Ishikawa (cell line): Measurements from ENCODE around the gene HEATR9.

Source experiments
- CEBPB ChIP-seq: IDR thresholded peaks from 2 replicates; pipeline ENCODE4 v1.6.1; 2012
- CREB1 ChIP-seq: IDR thresholded peaks from 2 replicates; pipeline ENCODE4 v1.6.1; 2012; ENCODE audit warnings: low read depth
- EGR1 ChIP-seq: IDR thresholded peaks from 2 replicates; pipeline ENCODE4 v1.6.1; 2012
- EP300 ChIP-seq: IDR thresholded peaks from 2 replicates; pipeline ENCODE4 v1.6.1; 2012; ENCODE audit warnings: borderline replicate concordance
- FOXM1 ChIP-seq: IDR thresholded peaks from 2 replicates; pipeline ENCODE4 v1.6.1; 2012; ENCODE audit warnings: low read depth, borderline replicate concordance
- NFIC ChIP-seq: IDR thresholded peaks from 2 replicates; pipeline ENCODE4 v1.6.1; 2012
- RAD21 ChIP-seq: IDR thresholded peaks from 2 replicates; pipeline ENCODE4 v1.6.1; 2012; ENCODE audit warnings: low read depth
- TAF1 ChIP-seq: IDR thresholded peaks from 2 replicates; pipeline ENCODE4 v1.6.1; 2012; ENCODE audit warnings: low read depth, mild to moderate bottlenecking
- TCF12 ChIP-seq: IDR thresholded peaks from 2 replicates; pipeline ENCODE4 v1.6.1; 2012; ENCODE audit warnings: low read depth
- TEAD4 ChIP-seq: IDR thresholded peaks from 2 replicates; pipeline ENCODE4 v1.6.1; 2012
- USF1 ChIP-seq: IDR thresholded peaks from 2 replicates; pipeline ENCODE4 v1.6.1; 2012
- YY1 ChIP-seq: IDR thresholded peaks from 2 replicates; pipeline ENCODE4 v1.6.1; 2012; ENCODE audit warnings: low read depth
- ZBTB7A ChIP-seq: IDR thresholded peaks from 2 replicates; pipeline ENCODE4 v1.6.1; 2012; ENCODE audit warnings: low read depth
- TF ChIP-seq, protein P1 (sequence below): IDR thresholded peaks from 2 replicates; pipeline ENCODE4 v1.6.1; 2012; ENCODE audit warnings: low read depth, mild to moderate bottlenecking
- TF ChIP-seq, protein P2 (sequence below): IDR thresholded peaks from 2 replicates; pipeline ENCODE4 v1.6.1; 2012

The HEATR9 gene

DNA sequence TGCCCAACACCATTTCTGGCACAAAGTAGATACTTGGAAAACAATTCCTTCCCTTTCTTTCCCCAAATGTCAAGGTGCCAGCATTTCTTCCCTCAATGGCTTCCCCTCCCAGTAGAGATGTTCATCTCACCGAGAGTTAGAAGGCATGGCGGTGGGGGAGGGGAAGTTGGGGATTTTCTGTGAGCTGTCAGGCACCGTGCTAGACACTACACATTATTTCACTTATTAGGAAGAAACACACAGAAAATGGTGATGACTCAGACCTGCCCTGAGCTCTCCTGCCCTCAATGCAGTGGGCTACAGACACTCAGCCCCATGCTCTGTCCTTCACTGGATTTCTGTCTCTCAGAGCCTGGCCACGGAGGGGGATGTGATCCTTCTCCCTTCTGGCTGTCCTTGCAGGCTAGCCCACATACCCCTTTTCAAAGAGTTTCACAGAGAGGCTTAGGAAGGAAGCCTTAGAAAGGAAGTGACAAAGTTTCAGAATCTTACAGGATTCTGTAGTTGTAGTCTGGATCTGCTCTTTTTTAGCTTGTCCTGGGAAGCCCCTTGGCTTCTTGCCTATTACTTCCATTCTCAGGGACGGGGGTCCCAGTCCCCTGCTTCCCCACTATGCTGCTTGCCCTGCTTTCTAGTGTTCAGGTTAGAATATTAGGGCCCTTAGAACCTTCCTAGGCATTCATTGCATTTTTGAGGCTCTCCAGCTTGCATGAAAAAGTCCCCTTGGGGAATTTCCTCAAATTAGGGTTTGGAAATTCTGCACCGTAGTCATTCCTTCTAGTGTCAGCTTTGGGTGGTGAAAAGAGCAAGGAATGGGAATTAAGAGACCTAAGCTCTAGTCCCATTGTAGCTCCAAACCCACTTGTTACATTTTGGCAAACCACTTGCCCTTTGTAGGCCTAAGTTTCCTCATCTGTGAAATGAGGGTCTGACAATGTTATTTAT is 23.7 kb upstream of the HEATR9 start:
- TF ChIP-seq CEBPB (no peak), YY1 (no peak), TAF1 (no peak), TEAD4 (no peak), USF1 (no peak), EP300 (no peak), CREB1 (no peak)
- TF ChIP-seq, protein P1, sequence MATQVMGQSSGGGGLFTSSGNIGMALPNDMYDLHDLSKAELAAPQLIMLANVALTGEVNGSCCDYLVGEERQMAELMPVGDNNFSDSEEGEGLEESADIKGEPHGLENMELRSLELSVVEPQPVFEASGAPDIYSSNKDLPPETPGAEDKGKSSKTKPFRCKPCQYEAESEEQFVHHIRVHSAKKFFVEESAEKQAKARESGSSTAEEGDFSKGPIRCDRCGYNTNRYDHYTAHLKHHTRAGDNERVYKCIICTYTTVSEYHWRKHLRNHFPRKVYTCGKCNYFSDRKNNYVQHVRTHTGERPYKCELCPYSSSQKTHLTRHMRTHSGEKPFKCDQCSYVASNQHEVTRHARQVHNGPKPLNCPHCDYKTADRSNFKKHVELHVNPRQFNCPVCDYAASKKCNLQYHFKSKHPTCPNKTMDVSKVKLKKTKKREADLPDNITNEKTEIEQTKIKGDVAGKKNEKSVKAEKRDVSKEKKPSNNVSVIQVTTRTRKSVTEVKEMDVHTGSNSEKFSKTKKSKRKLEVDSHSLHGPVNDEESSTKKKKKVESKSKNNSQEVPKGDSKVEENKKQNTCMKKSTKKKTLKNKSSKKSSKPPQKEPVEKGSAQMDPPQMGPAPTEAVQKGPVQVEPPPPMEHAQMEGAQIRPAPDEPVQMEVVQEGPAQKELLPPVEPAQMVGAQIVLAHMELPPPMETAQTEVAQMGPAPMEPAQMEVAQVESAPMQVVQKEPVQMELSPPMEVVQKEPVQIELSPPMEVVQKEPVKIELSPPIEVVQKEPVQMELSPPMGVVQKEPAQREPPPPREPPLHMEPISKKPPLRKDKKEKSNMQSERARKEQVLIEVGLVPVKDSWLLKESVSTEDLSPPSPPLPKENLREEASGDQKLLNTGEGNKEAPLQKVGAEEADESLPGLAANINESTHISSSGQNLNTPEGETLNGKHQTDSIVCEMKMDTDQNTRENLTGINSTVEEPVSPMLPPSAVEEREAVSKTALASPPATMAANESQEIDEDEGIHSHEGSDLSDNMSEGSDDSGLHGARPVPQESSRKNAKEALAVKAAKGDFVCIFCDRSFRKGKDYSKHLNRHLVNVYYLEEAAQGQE = no peak
- TF ChIP-seq, protein P2, sequence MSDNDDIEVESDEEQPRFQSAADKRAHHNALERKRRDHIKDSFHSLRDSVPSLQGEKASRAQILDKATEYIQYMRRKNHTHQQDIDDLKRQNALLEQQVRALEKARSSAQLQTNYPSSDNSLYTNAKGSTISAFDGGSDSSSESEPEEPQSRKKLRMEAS = no peak

DNA sequence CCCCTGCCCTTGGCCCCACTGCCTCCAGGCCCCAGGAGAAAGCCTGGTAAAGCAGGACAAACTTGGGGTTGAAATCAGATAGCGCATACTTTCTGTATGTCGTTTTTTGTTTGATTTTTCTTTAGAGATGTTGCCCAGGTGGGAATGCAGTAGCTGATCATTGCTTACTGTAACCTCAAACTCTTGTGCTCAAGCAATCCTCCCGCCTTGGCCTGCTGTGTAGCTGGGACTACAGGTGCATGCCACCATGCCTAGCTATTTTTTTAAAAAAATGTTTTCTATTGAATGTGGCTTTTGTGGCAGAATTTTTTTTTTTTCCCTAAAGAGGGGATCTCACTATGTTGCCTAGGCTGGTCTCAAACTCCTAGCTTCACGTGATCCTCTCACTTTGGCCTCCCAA is 22.6 kb upstream of the HEATR9 start:
- no peak for TF ChIP-seq TEAD4
- no peak for TF ChIP-seq TCF12
- TF ChIP-seq CEBPB = no peak
- no peak for TF ChIP-seq USF1
- no peak for TF ChIP-seq TAF1
- TF ChIP-seq, protein P2 = no peak

DNA sequence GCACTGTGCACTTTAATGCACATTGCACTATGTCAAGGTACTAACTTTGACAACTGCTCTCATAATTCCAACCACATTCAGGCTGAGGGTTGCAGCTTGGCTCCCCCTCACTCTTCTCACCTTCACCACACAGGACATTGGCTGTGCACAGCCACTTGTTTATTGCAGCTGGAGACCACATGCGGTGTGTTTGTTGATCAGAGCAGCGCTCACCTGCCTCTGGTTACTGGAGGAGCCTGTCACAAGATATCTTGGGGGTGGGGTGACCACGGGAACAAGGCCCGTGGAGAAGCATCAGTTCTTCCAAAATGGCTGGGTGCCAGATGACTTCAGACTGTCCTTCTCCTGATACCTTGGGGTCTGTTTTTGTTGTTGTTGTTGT is 22.1 kb upstream of the HEATR9 start:
- TF ChIP-seq CEBPB = no peak
- no peak for TF ChIP-seq EGR1
- TF ChIP-seq, protein P2 = no peak
- TF ChIP-seq YY1 = no peak
- TF ChIP-seq CREB1 = no peak
- no peak for TF ChIP-seq ZBTB7A
- no peak for TF ChIP-seq TAF1
- TF ChIP-seq, protein P1 = no peak
- TF ChIP-seq EP300 = no peak
- no peak for TF ChIP-seq FOXM1
- TF ChIP-seq TCF12 = no peak
- no peak for TF ChIP-seq USF1
- no peak for TF ChIP-seq RAD21
- TF ChIP-seq NFIC = no peak
- TF ChIP-seq TEAD4 = no peak

DNA sequence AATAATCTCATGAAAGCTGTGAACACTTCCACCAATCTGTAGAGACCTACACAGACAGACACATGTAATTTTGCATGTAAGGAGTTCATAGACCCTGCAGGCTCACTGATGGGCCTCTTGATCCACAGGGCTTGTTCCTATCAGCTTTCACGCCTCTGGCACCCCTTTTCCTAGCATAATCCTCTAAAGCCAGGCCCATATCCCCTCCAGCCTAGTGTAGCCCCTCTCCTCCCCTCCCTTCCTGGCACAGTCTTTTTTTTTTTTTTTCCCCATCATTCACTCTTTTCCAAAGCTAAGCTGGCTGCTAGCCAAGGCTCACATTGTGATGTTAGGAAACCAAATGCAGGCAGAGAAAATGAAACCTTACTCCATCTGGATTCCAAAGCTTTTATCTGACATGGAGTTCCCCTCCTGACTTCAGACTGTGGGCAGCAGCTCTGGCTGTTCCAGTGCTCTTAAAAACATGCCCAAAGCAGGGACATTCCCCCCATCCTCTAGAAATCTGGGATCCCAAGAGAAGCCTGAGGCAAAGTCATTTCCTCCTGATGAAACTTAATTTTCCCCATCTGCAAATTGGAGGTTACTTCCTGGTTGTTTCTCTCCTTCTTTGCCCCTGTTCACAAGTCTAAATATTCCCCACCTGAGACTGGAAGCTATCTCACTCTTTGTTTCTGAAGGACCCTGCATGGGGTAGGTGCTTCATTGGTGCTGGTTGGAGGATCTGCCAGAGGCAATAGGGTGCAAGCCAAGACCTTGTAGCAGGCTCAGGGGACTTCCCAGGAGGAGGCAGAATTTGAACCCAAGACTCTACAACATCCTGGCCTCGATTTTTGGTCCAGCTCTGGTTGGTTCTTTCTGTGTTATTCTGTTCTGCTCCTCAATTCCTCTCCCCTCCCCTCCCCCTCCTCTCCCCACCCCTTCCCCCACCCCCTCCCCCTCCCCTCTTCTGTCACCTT is 21.4 kb upstream of the HEATR9 start:
- TF ChIP-seq, protein P1 = no peak
- peak; percentile 47; the same call in 1 of the 2 replicates for TF ChIP-seq NFIC
